Activated CD4-positive, alpha-beta memory T cell treated with anti-CD3 and anti-CD28 coated beads for 36 hours (primary cell): ENCODE measurements around the gene TSPAN3. TPM values are rescaled to one million over a fixed set of nuclear protein-coding genes. Genes with fewer than 3 reads are reported as not detected.

Source experiments
- CTCF ChIA-PET: fragments of 350-600 bp; sonication (Branson Sonifier 250); formaldehyde crosslinking; loops from one replicate; lab custom pipeline; 2021; ENCODE audit warnings: antibody characterized with exemption, inconsistent platforms; lab: Charles Lee
- POLR2A ChIA-PET: fragments of 350-600 bp; sonication (Branson Sonifier 250); formaldehyde crosslinking; loops from one replicate; lab custom pipeline; 2021; ENCODE audit warnings: antibody characterized with exemption; lab: Charles Lee
- DNase-seq: peaks from one replicate; pipeline ENCODE4 v3.0.0-alpha.2; 2020
- H3K27ac Mint-ChIP-seq: one replicate; pipeline ENCODE4 v1.8.0; 2021; ENCODE audit warnings: mixed read lengths
- H3K27me3 Mint-ChIP-seq: one replicate; pipeline ENCODE4 v1.8.0; 2021; ENCODE audit warnings: mixed read lengths
- H3K36me3 Mint-ChIP-seq: one replicate; pipeline ENCODE4 v1.8.0; 2021; ENCODE audit warnings: mixed read lengths
- H3K4me1 Mint-ChIP-seq: one replicate; pipeline ENCODE4 v1.8.0; 2021; ENCODE audit warnings: low read depth, mixed read lengths
- H3K4me3 Mint-ChIP-seq: one replicate; pipeline ENCODE4 v1.8.0; 2021; ENCODE audit warnings: mild to moderate bottlenecking, mixed read lengths
- H3K9me3 Mint-ChIP-seq: one replicate; pipeline ENCODE4 v1.8.0; 2021; ENCODE audit warnings: mixed read lengths
- intact Hi-C: fragments of 100-400 bp; cut with micrococcal nuclease; formaldehyde crosslinking; loops from one replicate; pipeline ENCODE4 v1.15.1; 2023
- total RNA-seq, 2 experiments: library from RNA; stranded (reverse); gene quantifications; one replicate each; pipeline ENCODE4 v1.2.3, GENCODE V29; 2021

TSPAN3 gene
- total RNA-seq, 2 experiments from 2014 or later: 28.9 to 29.1 TPM

GRCh38 chr15:77048135-77048876, 22.6 kb downstream of the TSPAN3 start:
- no peak for DNase-seq
- CTCF ChIA-PET: interaction anchor here (1.2 kb wide), 1 partner anchor 495 kb away, joined by 3 read pairs; no protein-coding TSS in a partner anchor
- H3K4me1 Mint-ChIP-seq: no peaks in the 10 kb centered on the region
- H3K27me3 Mint-ChIP-seq: no peaks in the 10 kb centered on the region
- POLR2A ChIA-PET: no interaction called here
- H3K4me3 Mint-ChIP-seq: no peak overlapping the region
- intact Hi-C loops: no loop called here
- no peak overlapping the region for H3K27ac Mint-ChIP-seq
- H3K36me3 Mint-ChIP-seq: peaks cover 39% of the 10 kb centered on the region
- H3K9me3 Mint-ChIP-seq: no peaks in the 10 kb centered on the region

GRCh38 chr15:77046704-77047412, 24.1 kb downstream of the TSPAN3 start:
- Mint-ChIP-seq H3K27me3 (no peaks in the 10 kb centered on the region), H3K27ac (no peak overlapping the region), H3K4me1 (no peaks in the 10 kb centered on the region), H3K9me3 (peaks cover under 1% of the 10 kb centered on the region), H3K36me3 (peaks cover 34% of the 10 kb centered on the region), H3K4me3 (no peak overlapping the region)
- ChIA-PET CTCF (interaction anchor here (1.3 to 3.2 kb wide), 3 partner anchors 12 to 73 kb away, joined by 4 to 9 read pairs (median 7); no protein-coding TSS in a partner anchor), POLR2A (no interaction called here)
- DNase-seq: no peak
- intact Hi-C loops: no loop called here

GRCh38 chr15:77045985-77046384, 24.9 kb downstream of the TSPAN3 start:
- Mint-ChIP-seq H3K36me3 (peaks cover 35% of the 10 kb centered on the region), H3K27ac (no peak overlapping the region), H3K9me3 (peaks cover 3% of the 10 kb centered on the region), H3K27me3 (no peaks in the 10 kb centered on the region), H3K4me3 (no peak overlapping the region), H3K4me1 (no peaks in the 10 kb centered on the region)
- ChIA-PET CTCF (interaction anchor here (0.9 to 3.2 kb wide), 6 partner anchors 11 to 497 kb away, joined by 3 to 9 read pairs (median 4); no protein-coding TSS in a partner anchor), POLR2A (no interaction called here)
- intact Hi-C loops: no loop called here
- DNase-seq: no peak

- ChIA-PET CTCF (interaction anchor here (3.2 kb wide), 1 partner anchor 10 kb away, joined by 9 read pairs; no protein-coding TSS in a partner anchor), POLR2A (no interaction called here)
Measured at GRCh38 chr15:77044228-77045042, 26.5 kb downstream of the TSPAN3 start.

GRCh38 chr15:77042955-77043920, 27.7 kb downstream of the TSPAN3 start:
- no peak overlapping the region for H3K27ac Mint-ChIP-seq
- no peaks in the 10 kb centered on the region for H3K27me3 Mint-ChIP-seq
- peaks cover 3% of the 10 kb centered on the region for H3K4me1 Mint-ChIP-seq
- no peak overlapping the region for H3K4me3 Mint-ChIP-seq
- peaks cover 23% of the 10 kb centered on the region for H3K9me3 Mint-ChIP-seq
- CTCF ChIA-PET: interaction anchor here (3.2 kb wide), 1 partner anchor 8 kb away, joined by 9 read pairs; no protein-coding TSS in a partner anchor
- intact Hi-C loops: no loop called here
- POLR2A ChIA-PET: no interaction called here
- H3K36me3 Mint-ChIP-seq: peaks cover 45% of the 10 kb centered on the region
- no peak for DNase-seq

More at GRCh38 chr15:77044228-77045042, 26.5 kb downstream of the TSPAN3 start:
- H3K27me3 Mint-ChIP-seq: no peaks in the 10 kb centered on the region
- peaks cover 13% of the 10 kb centered on the region for H3K9me3 Mint-ChIP-seq
- H3K4me1 Mint-ChIP-seq: peaks cover 3% of the 10 kb centered on the region
- H3K27ac Mint-ChIP-seq: no peak overlapping the region
- no peak overlapping the region for H3K4me3 Mint-ChIP-seq
- H3K36me3 Mint-ChIP-seq: peaks cover 42% of the 10 kb centered on the region
- intact Hi-C loops: no loop called here
- no peak for DNase-seq

GRCh38 chr15:77042245-77042919, 28.5 kb downstream of the TSPAN3 start:
- Mint-ChIP-seq H3K27ac (no peak overlapping the region), H3K4me3 (no peak overlapping the region), H3K36me3 (peaks cover 49% of the 10 kb centered on the region), H3K9me3 (peaks cover 29% of the 10 kb centered on the region), H3K27me3 (no peaks in the 10 kb centered on the region), H3K4me1 (peaks cover 3% of the 10 kb centered on the region)
- ChIA-PET CTCF (no interaction called here), POLR2A (no interaction called here)
- DNase-seq: no peak
- intact Hi-C loops: no loop called here

GRCh38 chr15:77040673-77041072, 30.2 kb downstream of the TSPAN3 start:
- intact Hi-C loops: no loop called here
- ChIA-PET POLR2A (interaction anchor here (1.0 kb wide), 2 partner anchors 18 to 30 kb away, joined by 3 to 4 read pairs; partner anchors contain the start of gene TSPAN3), CTCF (no interaction called here)
- Mint-ChIP-seq H3K36me3 (peaks cover 53% of the 10 kb centered on the region), H3K27ac (peak overlapping the region; percentile 55), H3K9me3 (peaks cover 39% of the 10 kb centered on the region), H3K4me3 (no peak overlapping the region), H3K4me1 (peaks cover 3% of the 10 kb centered on the region), H3K27me3 (no peaks in the 10 kb centered on the region)
- peak; percentile 13 for DNase-seq

- ChIA-PET POLR2A (interaction anchor here (1.0 kb wide), 1 partner anchor 17 kb away, joined by 3 read pairs; no protein-coding TSS in a partner anchor), CTCF (no interaction called here)
- DNase-seq: no peak
- Mint-ChIP-seq H3K27me3 (no peaks in the 10 kb centered on the region), H3K36me3 (peaks cover 50% of the 10 kb centered on the region), H3K4me3 (no peak overlapping the region), H3K27ac (no peak overlapping the region), H3K4me1 (peaks cover 3% of the 10 kb centered on the region), H3K9me3 (peaks cover 39% of the 10 kb centered on the region)
- intact Hi-C loops: no loop called here
Measured at GRCh38 chr15:77039848-77040247, 31.1 kb downstream of the TSPAN3 start.

- H3K4me1 Mint-ChIP-seq: peaks cover 3% of the 10 kb centered on the region
- no peak overlapping the region for H3K27ac Mint-ChIP-seq
- no peak overlapping the region for H3K4me3 Mint-ChIP-seq
- CTCF ChIA-PET: no interaction called here
- H3K36me3 Mint-ChIP-seq: peaks cover 55% of the 10 kb centered on the region
- DNase-seq: no peak
- H3K9me3 Mint-ChIP-seq: peaks cover 39% of the 10 kb centered on the region
- intact Hi-C loops: no loop called here
- H3K27me3 Mint-ChIP-seq: no peaks in the 10 kb centered on the region
- POLR2A ChIA-PET: no interaction called here
Measured at GRCh38 chr15:77039217-77039533, 31.7 kb downstream of the TSPAN3 start.

GRCh38 chr15:77038312-77039216, 32.3 kb downstream of the TSPAN3 start:
- Mint-ChIP-seq H3K27me3 (no peaks in the 10 kb centered on the region), H3K9me3 (peaks cover 39% of the 10 kb centered on the region), H3K4me1 (peaks cover 3% of the 10 kb centered on the region), H3K27ac (peak overlapping the region; percentile 13), H3K36me3 (peaks cover 56% of the 10 kb centered on the region), H3K4me3 (no peak overlapping the region)
- intact Hi-C loops: no loop called here
- ChIA-PET CTCF (no interaction called here), POLR2A (no interaction called here)
- DNase-seq: peak; percentile 12
